ENCODE data around the gene SNUPN.

DNA sequence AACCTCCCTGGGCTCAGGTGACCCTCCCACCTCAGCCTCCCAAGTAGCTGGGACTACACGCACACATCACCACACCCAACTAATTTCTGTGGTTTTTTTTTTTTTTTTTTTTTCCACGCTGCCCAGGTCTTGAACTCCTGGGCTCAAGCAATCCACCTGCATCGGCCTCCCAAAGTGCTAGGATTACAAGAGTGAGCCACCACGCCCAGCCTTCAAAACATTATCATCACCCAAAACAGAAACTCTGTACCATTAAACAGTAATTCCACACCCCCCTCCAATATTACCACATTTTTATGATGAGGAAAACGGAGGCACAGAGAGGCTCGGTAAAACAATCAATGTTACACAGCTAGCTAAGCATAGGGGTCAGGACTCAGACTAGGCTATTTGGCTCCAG lies 10.5 kb upstream of the SNUPN start:
- TF ChIP-seq, protein P1, sequence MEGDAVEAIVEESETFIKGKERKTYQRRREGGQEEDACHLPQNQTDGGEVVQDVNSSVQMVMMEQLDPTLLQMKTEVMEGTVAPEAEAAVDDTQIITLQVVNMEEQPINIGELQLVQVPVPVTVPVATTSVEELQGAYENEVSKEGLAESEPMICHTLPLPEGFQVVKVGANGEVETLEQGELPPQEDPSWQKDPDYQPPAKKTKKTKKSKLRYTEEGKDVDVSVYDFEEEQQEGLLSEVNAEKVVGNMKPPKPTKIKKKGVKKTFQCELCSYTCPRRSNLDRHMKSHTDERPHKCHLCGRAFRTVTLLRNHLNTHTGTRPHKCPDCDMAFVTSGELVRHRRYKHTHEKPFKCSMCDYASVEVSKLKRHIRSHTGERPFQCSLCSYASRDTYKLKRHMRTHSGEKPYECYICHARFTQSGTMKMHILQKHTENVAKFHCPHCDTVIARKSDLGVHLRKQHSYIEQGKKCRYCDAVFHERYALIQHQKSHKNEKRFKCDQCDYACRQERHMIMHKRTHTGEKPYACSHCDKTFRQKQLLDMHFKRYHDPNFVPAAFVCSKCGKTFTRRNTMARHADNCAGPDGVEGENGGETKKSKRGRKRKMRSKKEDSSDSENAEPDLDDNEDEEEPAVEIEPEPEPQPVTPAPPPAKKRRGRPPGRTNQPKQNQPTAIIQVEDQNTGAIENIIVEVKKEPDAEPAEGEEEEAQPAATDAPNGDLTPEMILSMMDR (IDR thresholded peaks at IDR 0.05) = no peak
- no peak for TF ChIP-seq EZH2 (IDR thresholded peaks at IDR 0.05; ENCODE audit: borderline replicate concordance, insufficient read depth, low read depth, low read length, poor library complexity, severe bottlenecking)
